CD4-positive, alpha-beta T cell treated with Interleukin-4 for 1 hour (primary cell): ENCODE data around the gene PPP1R10.

Experiments used
- DNase-seq, 2 donors: peaks; one replicate each; pipeline ENCODE4 v3.0.0-alpha.2; 2020 to 2022

PPP1R10 gene

DNA sequence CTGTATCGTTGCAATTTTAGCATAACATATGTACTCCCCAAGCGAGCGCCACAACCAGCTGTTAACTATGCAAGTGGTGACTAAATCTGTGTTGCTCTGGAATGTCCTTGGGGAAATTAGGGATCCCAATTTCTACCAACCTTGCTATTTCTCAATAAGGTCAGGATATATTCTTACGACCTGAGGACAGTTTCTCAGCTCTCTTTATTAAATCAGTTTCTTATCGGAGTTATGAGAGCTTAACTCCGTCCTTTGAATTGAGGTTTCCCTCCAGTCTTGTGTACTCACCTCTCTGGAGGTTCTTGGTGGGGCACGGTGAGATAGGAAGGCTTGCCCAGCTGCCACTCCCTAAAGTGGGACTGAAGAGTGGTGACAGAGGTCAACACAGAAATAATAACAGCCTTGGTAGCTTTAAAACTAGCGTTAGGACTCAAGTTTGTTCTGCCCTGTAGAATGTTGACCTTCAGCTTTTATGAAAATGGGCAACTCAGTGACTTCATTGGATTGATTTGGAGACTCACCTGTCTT, 1.3 kb upstream of the PPP1R10 start:
- no peak for DNase-seq

GRCh38 chr6:30617565-30618269, 674 bp upstream of the PPP1R10 start, which contains the start of gene MRPS18B:
MRPS18B (plus strand) TSS chr6:30617840; CDS start chr6:30617866, 26 bp downstream.
- peak; percentile 99 for DNase-seq

DNA sequence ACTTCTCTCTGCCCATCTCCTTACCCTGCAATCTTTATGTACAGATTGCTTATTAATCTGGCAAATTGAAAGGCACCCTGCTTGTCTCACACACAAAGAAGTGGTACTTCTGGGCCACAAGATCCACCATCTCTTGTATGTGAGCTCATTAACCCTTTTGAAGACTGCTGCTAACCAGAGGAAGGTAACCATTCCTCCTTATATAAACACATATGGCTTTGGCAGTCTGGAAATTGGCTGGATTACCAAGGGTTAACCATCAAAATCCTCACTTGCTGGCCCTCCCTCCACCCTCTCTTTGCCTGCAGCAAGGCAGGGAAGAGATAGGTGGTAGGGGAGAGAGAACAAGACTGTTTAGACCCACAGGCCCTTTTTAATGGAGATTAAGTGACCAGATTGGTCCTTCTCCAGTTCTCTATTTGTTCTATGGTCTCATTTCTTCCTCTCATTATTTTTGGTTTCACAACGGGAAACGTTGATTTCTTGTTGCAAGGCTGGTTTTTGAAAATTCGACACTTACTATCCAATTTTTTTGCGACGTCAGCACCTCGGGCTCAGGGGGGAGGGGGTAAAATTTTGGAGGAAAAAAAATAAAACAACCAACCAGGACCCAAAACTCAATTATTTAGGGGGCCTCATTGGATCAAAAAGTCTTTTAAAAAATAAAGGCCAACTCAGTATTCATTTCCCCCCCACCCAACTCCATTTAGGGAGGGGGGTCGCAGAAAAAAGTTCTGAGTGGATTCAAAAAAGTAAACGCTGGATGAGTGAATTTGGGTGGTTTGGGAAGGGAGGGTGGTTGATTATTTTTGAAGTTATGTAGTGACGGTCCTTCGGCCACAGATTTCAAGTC, 859 bp downstream of the PPP1R10 start:
- DNase-seq = peak; percentile 67 to 76

- peak; percentile 55 to 73 for DNase-seq
Measured at GRCh38 chr6:30615219-30615957, 1.7 kb downstream of the PPP1R10 start.

DNA sequence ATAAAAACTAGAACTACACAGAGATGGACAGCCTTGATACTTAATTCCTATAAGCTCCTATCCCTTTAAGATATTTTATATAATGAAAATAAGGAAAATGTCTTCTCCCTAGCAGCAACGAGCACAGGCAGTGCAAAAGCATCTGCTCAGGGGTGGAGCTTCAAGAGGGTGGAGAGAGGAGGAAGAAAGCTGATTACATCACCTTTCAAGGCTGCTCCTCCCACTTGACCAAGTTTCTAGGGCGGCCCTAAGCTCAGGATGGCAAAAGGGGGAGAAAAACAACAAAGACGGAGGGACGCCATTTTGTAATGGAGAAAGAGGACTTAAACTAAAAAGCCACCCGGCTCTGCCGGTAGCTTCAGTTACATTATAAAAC, 2.2 kb downstream of the PPP1R10 start:
- DNase-seq = peak; percentile 95 to 97

DNA sequence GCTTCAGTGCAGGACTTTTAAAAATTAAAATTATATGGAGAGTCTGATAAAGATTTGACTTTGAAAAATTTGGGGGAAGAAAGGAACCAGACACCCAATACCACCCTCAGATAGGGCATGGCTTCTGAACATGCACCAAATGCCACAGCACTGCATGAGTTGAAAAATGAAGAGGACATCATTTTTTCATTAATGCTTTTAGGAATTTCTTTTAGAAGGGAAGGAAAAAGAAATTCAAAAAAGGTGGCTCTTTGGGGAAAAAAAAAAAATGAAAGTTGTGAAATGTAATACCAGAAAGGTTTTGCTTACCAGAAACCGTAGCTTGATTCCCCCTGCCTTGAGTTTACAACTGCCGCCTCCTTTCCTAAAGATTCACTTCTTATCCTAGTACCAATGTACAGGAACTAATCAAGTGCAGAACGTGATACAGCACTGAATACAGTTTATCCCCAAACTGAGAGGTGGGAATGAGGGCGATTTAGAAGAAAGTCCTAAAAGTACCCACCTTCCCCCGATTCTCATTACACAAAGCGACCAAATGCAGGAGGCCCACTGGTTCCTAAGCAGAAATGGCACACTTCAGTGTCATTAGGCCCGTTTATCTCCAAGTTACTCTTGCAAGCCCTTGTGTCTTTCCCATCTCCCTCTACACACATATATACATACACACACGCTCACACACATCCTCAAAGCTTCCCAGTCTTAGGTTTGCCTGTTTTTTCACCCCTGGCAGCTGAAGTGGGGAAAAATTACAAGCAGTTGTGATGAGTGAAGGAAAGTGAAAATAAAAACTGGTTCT, 2.8 kb downstream of the PPP1R10 start:
- no peak for DNase-seq

DNA sequence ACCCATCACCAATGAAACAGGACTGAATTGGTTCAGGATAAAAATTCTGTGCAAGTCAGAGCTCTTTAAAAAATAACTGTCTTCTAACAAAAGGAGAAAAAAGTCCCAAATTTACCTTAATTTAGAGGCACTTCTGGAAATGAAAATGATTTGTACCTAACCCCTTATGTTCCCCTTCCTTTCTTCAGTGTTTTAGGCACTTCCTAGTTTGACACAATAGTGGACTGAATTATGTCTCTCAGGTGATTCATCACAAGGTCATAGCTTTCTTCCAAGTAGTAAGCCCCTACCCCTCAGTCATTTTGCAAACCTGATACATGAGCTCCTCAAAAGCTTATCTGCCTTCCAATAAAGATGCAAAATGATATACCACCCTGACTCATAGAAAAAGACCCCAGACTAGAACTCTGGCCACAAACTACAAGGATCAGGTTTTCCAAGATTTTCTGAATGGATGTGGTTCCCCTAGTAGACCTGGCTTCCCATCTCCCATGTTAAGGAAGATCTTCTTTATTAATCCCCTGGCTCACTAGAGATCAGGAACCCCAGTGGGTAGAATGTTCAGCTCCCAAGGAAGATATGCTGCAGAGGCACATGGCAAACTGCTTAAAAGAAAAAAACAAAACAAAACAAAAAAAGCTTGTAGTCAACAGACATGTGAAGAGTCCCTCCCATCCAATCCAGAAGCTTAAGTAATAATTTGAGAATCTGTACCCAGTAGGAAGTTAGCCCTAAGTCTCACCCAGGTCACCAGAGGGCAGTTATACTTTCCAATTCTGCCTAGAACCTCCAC, 3.6 kb downstream of the PPP1R10 start:
- no peak for DNase-seq

GRCh38 chr6:30612687-30613248, 4.3 kb downstream of the PPP1R10 start:
- DNase-seq = no peak

GRCh38 chr6:30612213-30612612, 4.8 kb downstream of the PPP1R10 start:
- no peak for DNase-seq

GRCh38 chr6:30611856-30612194, 5.2 kb downstream of the PPP1R10 start:
- no peak for DNase-seq

DNA sequence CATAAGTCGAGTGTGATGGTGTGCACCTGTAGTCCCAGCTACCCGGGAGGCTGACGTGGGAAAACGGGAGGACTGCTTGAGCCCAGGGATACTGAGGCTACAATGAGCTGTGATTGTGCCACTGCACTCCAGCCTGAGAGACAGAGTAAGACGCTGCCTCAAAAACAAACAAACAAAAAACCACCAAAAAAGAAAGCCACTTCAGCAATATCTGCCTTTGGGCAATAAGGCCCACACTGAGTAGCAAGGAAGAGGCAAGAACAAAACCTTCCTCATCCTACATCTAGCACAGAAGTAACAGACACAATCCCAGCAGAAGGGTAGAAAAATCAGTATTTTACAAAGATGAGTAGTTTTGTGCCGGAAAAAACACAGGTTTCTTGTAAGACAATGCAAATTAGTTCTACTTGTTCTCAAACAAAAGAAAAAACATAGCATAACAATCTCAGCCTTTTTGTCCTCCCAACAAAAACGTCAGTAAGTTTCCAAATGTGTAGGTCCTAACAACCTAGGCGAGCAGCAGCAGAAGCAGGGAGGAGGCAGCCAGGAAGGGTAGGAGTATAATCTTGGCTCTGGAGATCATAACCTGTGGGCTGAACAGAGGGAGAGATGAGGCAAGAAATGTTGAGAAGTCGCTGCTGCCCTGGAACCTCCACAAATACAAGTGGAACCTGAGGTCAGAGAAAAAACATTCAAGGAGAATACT, 5.7 kb downstream of the PPP1R10 start:
- no peak for DNase-seq

- DNase-seq = no peak
Measured at GRCh38 chr6:30610065-30610464, 7.0 kb downstream of the PPP1R10 start.

- DNase-seq = no peak
Measured at GRCh38 chr6:30603961-30604360, 13.1 kb downstream of the PPP1R10 start.

DNA sequence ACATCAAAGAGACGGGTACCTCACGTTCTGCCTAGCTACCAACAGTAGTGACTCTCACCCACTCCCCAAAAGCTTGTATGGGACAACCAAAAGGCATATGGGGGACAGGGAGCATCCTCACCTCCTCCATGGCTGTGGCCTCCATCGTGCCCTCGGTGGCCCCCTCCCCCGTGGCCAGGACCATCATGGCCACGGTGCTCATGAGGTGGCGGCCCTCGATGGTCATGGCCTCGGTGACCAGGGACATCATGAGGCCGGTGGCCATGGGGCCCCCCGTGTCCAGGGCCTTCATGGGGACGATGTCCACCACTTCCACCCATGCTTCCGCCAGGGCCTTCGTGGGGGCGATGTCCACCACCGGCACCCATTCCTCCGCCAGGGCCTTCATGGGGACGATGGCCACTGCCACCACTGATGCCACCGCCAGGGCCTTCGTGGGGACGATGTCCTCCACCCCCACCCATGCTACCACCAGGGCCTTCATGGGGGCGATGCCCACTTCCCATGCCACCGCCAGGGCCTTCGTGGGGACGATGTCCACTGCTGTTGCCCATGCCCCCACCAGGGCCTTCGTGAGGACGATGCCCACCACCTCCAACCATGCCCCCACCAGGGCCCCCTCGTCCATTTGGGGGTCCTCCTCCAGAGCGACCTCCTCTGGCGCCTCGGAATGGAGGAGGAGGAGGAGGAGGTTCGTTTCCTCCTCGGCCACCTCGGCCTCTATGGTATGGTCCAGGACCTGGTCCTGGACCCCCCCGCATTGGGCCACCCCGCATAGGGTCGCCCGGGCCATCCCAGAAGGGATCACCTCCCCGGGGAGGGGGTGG, 15.0 kb downstream of the PPP1R10 start:
- no peak for DNase-seq

- DNase-seq = peak in 1 of 2 donors; percentile 20
Measured at GRCh38 chr6:30601436-30601814, 15.6 kb downstream of the PPP1R10 start.

GRCh38 chr6:30600451-30600961, 16.5 kb downstream of the PPP1R10 start:
- DNase-seq = no peak

- DNase-seq = no peak
Measured at GRCh38 chr6:30599625-30600324, 17.3 kb downstream of the PPP1R10 start.

DNA sequence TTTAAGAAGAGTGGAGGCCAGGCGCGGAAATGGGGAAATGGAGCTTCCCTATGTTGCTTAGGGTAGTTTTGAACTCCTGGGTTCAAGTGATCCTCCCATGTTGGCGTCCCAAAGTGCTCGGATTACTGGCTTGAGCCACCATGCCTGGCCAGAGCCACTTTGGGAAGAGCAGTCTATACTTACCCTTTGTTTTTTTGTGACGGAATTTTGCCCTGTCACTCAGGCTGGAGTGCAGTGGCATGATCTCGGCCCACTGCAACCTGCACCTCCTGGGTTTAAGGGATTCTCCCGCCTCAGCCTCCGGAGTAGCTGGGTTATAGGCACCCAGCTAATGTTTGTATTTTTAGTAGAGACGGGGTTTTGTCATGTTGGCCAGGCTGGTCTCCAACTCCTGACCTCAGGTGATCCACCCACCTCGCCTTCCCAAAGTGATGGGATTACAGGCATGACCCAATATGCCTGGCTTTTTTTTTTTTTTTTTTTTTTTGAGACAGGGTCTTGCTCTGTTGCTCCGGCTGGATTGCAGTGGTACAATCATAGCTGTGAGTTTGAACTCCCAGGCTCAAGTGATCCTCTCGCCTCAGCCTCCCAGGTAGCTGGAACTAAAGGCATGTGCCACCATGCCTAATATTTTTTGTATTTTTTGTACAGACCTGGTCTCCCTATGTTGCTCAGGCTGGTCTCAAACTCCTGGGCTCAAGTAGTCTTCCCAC, 18.0 kb downstream of the PPP1R10 start:
- no peak for DNase-seq
